ENCODE data around the gene C2CD5.

The C2CD5 gene

DNA sequence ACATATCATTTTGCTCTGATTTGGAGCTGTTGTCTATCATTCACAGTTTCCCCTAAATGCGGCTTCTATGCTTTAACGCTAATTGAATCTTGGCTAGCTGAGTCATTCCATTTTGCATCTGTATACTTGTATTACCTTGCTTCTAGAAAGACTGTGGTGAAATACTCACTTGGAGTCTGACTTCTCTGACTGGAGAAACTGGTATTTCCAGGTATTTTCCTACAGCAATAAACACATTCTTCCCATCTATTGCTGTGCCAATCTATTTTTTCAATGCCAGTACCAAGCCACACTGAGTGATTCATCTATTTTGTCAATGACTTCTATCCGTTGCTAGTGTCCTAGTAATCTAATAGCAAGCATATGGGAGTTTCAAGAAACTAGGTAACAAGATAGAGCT, 133.9 kb downstream of the C2CD5 start:
- peak in 1 of 2 donors; percentile 40 for DNase-seq

- DNase-seq: peak; percentile 60 to 84
These were observed 134.8 kb downstream of the C2CD5 start for GRCh38 chr12:22409377-22410164.

DNA sequence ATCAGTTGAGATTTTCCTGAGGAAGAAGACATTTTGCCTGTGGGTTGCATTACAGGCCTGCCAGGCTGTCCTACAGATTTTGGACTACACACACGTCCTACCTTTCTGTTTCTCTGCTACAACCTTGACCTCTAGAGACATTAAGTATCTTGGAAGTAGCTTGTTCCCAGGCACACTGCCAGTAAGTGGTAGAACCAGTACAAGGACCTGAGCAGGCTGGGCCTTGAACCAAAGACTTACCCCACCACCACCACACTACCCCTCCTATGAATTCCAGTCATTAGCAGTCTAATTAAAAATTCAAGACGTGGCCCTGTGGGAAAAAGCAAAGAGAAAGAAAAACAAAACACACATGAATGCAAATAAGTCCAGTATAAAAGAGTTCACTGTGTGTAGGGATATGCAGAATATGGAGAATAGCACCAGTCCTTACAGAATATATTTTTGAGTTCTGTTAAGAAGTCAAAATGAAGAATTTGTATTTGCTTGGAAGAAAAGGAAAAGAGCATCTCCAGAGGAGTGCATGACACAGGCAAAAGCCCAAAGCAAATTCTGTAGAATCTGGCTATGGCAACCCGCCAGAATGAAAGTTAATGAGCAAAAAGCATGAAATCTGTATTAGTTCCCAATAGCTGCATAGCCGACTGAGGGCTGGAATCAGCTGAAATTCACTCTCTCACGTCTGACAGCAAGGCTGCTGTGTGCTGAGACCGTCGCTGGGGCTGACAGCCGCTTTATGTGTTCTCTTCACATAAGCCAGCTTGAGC, 135.5 kb downstream of the C2CD5 start:
- DNase-seq: peak in 1 of 2 donors; percentile 47

- no peak for DNase-seq
These were observed 136.9 kb downstream of the C2CD5 start for GRCh38 chr12:22407397-22407796.

DNA sequence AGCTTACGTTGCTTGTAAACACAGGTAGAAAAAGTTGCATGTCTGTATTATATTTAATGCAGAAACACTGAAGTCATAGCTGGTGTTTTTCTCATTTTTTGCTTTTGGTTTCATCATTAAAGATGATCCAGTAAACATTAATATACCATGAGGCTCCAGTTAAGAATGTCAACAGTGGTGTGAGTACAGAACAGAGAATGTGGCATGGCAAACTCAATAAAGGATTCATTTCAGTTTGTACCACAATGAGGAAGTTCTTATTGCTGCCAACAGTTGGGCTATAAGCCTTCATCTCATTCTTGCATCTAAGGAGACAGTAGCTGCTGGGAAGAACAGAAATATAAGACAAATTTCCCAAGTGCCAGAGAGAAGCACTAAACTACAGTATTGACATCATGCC, 137.7 kb downstream of the C2CD5 start:
- DNase-seq: no peak

GRCh38 chr12:22399464-22400180, 144.7 kb downstream of the C2CD5 start:
- no peak for DNase-seq

Data from CD4-positive, alpha-beta T cell treated with Interleukin-4 for 1 hour (primary cell).